GM19239 (cell line): ENCODE data around the gene MTA1.

Source experiments
- DNase-seq: peaks from one replicate; pipeline ENCODE4 v3.0.0; 2011; ENCODE audit warnings: low spot score; ENCODE audit not compliant: insufficient read length
- FAIRE-seq: peaks from 2 replicates; lab custom pipeline; 2011; peaks lifted over from hg19 to GRCh38; lab: Jason Lieb, UNC

The MTA1 gene

DNA sequence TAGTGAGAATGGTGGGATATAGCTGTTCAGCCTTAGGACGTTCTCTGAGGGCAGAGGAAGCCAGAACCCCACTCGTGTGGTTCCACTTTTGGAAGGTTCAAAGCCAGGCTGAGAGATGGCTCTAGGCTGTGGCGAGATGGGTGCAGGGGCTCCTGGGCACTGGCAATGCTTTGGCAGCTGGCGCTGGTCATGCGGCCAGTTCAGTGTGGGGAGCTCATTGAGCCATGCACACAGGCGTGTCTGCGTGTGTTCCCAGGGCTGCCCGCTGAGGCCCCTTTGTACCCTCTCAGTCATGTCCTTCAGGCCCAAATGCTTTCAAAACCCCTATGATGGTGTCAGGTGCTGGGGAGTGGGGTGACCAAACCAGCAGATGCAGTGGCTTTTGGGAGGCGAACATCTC, 19.6 kb upstream of the MTA1 start:
- DNase-seq: no peak
- FAIRE-seq: no peak

DNA sequence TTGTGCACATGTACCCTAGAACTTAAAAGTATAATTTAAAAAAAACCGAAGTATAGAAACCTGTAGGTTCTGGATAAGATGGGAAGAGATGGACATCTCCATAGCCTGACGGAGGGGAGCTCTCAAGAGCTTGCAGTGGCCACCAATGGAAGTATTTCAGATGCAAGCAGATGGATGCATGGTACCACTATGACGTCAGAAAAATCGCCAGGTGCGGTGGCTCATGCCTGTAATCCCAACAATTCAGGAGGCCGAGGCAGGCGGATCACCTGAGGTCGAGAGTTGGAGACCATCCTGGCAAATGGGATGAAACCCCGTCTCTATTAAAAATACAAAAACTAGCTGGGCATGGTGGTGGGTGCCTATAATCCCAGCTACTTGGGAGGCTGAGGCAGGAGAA, 17.9 kb upstream of the MTA1 start:
- FAIRE-seq (no peak), DNase-seq (no peak)

GRCh38 chr14:105408592-105408991, 11.0 kb upstream of the MTA1 start:
- DNase-seq (no peak), FAIRE-seq (no peak)

GRCh38 chr14:105409364-105409763, 10.3 kb upstream of the MTA1 start:
- FAIRE-seq (no peak), DNase-seq (no peak)

GRCh38 chr14:105410642-105411016, 9.0 kb upstream of the MTA1 start:
- DNase-seq (no peak), FAIRE-seq (no peak)

DNA sequence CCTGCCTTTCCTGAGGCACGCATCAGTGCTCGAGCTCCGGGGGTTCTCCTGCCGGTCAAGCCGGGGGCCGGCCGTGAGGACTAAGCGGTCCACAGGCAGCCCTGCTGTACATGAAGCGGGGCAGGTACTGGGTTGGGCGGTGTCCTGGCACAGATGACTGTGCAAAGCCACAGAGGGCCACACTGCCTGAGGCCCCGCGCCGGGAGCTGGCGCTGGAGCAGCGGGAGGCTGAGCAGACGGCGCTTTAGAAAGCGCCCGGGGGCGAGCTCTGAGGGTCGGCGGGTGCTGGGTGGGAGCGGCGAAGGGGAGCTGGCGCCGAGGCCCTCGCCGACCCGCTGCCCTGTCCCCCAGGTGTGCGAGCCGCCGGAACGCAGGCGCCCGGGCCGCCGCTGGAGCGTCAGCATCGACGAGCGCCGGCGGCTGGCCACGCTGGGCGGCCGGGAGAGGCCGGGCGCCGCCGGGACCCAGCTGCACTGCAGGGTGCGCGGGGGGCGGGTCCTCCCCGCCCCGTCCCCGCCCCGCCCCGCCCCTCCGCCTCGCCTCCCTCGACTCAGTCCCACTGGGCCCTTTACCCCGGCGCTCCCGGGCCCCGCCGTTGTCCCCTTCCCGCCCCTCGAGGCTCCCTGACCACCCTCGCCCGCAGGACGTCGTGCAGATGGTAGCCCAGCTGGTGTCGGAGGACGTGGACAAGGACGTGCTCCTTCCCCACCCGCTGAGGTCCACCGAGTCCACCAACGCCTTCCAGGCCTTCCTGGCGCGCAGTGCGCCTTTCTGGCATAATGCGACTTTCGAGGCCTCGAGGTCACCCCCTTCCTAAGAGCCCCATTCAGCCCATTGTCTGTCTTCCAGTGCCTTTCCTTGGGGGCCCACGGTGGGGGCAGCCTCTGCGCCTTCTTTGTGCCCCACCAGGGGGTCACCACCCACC, 8.3 kb upstream of the MTA1 start:
- DNase-seq: peak; percentile 69
- no peak for FAIRE-seq

DNA sequence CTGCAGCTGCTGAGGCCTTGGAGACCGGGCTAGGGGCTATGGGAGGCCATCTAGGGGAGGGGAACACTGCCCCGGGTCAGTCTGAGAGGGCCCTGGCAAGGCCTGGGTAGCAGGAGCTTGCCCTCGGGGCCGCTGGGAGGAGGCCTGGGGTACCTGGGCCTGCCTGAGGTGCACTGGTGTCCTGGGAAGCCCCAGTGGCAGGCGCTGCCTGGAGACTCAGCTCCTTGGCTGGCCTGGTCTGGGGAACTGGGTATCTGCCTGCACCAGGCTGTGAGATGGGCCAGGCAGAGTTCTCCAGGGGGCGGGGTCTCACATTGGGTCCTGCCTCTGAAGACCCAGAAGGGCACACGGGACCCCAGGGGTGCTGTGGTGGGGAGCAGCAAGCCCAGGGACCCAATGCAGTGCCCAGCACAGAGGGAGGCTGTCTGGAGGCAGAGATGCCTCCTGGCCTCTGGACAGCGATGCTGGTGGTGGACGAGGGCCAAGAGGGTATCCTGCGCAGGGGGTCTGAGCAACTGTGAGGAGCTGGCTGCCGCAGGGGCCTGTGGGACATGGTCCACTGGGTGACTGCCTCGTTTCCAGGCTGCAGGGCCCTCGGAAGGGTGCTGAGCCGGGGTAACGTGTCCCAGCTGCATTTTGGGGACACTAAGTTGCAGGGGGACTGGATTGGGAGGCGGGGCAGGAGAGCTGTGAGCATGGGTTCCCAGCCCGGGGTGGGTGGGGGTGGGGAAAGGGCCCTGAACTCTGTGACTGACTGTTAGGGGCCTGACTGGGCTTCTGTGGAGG, 7.4 kb upstream of the MTA1 start:
- no peak for DNase-seq
- no peak for FAIRE-seq

- FAIRE-seq (no peak), DNase-seq (no peak)
Observed at GRCh38 chr14:105412771-105413543, 6.7 kb upstream of the MTA1 start.

DNA sequence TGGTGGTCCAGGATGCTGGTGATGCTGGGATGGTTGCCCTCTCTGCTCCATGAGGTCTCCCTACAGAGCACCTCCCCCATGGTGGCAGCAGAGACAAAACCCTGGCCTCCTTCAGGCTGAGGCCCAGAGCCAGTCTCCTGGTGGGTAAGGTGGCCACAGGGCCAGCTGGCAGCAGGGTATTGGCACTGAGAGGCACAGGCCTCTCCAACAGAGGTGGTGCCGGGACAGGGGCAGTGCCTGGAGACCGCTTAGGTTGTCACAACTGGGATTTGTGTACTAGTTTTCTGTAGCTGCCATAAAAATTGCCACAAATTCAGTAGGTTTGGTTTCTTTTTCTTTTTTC, 6.1 kb upstream of the MTA1 start:
- FAIRE-seq (no peak), DNase-seq (no peak)

DNA sequence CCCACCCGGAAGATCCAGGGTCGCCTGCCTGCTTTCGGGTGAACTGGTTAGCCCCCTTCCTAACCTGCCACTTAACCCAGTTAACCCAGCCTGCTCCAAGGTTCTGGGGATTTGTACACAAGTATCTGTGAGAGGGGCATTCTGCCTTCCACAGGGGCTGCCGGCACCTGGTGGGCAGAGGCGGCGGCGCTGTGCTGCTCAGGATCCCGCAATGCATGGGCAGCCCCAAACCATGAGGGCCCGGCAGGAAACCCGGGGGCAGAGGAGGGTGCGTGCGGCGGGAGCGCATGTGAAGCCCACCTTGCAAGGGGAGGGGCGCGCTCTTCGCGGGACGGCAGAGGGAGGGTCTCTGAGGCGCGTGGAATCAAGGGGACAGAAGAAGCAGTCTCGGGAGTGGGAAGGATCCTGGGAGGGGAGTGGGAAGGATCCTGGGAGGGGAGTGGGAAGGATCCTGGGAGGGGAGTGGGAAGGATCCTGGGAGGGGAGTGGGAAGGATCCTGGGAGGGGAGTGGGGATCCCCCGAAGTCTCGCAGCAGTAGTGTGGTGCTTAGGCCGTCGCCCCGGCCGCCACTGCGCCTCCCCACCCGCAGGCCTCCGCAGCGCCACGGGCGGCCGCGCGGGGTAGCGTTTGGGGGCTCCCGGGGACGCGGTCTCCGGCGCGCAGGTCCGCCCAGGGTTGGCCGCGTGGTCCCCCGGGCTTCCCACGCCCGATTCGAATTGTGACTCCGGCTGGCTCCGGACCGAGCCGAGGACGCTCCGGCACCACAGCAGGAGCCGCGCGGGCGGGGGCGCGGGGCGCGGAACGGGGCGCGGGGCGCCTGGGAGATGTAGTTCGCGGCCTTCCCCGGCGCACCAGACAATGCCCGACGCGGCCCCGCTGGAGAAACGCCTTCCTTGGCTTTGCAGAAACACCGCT, 4.9 kb upstream of the MTA1 start:
- peak; percentile 88 for DNase-seq
- no peak for FAIRE-seq

- DNase-seq: no peak
- no peak for FAIRE-seq
Observed at GRCh38 chr14:105415481-105416428, 3.9 kb upstream of the MTA1 start.

GRCh38 chr14:105416671-105417070, 3.0 kb upstream of the MTA1 start:
- FAIRE-seq: no peak
- no peak for DNase-seq

GRCh38 chr14:105417690-105418121, 1.9 kb upstream of the MTA1 start:
- FAIRE-seq (no peak), DNase-seq (no peak)

DNA sequence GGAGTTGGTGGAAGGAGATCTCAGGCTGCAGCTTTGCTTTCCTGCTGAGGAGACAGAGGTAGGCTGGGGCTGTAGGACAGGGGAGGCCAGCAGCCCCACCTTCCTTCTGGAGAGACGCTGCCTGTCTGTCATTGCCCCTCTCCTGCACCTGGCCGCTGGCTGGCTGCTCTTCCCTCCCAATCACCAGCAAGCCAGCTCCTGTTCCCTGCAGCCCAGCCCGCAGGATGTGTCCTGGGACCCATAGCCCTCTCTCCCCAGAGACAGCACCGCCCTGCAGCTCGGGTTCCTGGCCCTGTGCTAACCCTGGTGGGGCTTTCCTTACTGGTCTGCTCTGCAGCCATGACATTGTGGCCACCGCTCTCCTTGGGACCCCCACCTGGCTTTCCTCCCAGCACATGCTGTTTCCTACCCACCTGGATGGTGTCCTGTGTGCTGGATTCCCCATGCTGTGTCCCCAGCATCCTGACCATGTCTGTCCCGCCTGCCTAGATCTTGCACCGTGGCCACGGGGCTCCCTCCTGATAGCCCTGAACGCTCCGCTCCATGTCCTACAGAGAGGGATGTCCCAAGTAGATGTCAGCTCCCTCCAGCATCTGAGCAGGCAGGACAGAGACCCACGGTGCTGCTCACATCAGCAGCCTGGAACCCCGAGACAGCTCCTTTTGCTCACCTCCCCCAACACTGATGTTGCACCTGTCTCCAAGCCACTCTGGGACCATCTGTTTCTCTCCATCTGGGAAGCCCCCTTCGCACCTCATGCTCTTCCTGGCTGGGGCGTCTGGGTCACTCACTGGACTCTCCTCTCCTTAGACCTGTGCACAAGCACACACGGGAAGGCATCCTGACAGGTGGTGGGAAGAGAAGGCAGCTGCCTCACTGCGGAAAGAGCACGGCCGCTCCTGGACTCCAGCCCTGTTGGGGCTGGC, 1.1 kb upstream of the MTA1 start:
- FAIRE-seq (no peak), DNase-seq (no peak)

DNA sequence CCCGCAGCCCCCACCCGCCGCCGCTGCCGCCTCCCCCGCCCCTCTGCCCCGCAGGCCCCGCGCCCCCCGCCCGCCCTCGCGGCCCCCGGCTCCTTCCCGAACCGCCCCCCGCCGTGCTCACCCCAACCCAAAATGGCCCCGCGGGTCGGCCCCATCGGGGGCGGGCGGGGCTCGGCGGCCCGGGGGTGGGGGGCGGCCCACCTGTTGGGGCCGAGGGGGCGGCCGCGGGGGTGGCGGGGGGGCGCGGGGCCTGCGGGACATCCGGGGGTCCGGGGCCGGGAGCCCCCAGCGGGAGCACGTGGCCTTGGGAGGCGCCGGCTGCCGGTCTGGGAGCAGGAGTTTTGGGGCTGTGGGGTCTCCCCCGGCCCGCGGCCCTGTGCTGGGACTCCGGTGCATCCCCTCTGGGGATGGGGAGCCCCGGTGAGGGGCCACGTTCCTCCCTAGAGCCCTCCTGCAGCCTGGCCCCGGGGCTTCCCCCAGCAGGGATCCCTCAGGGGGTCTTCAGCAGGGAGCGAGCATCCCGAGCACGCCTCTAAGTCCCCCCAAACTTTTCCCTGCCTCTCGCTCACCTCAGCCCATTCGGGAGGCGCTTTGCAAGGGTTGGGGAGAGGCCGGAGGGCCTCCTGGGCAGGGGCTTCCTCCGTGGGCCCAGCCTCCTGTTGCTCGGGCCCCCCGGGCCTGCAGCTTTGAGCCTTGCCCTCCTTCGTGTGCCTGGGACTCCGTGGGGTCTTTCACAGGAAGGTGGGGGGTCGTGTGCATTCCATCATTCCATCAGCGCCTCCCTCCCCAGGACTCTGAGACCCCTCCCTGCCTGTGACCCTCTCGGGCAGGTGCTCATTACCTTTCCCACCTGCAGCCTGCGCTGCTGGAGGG, 710 bp downstream of the MTA1 start:
- no peak for FAIRE-seq
- peak; percentile 71 for DNase-seq

GRCh38 chr14:105420974-105421674, 1.5 kb downstream of the MTA1 start:
- DNase-seq: no peak
- no peak for FAIRE-seq
